H1 (cell line): ENCODE results near the gene MAP3K14. TPM values are rescaled to one million over a fixed set of nuclear protein-coding genes. Genes with fewer than 3 reads are reported as not detected.

ENCODE experiments used
- CTCF ChIA-PET: fragments of 300-600 bp; sonication (Branson Sonifier 250); formaldehyde crosslinking; loops from one replicate; lab custom pipeline; 2021; ENCODE audit not compliant: partially characterized antibody; lab: Charles Lee
- POLR2A ChIA-PET: fragments of 300-600 bp; sonication (Branson Sonifier 250); formaldehyde crosslinking; loops from one replicate; lab custom pipeline; 2021; ENCODE audit warnings: inconsistent platforms; ENCODE audit not compliant: partially characterized antibody; lab: Charles Lee
- DNase-seq, 2 experiments: peaks; one replicate each; pipeline versions ENCODE4 v3.0.0 to v3.0.0-alpha.2; 2010 to 2022; ENCODE audit warnings: low spot score in 2 of 2, low read depth in 1 of 2, mixed read lengths in 1 of 2
- FAIRE-seq: peaks from 2 replicates; lab custom pipeline; 2011; peaks lifted over from hg19 to GRCh38; lab: Jason Lieb, UNC
- H2AFZ ChIP-seq: 2 replicates; pipeline ENCODE4 v1.8.1; 2012; ENCODE audit warnings: low read length, inconsistent platforms
- H2AK5ac ChIP-seq: 2 replicates; pipeline ENCODE4 v1.6.1; 2013; ENCODE audit warnings: low read depth, low read length
- H2BK120ac ChIP-seq: replicated peaks from 2 replicates; pipeline ENCODE3; 2013; ENCODE audit warnings: low read depth, low read length, inconsistent platforms
- H2BK12ac ChIP-seq: 2 replicates; pipeline ENCODE4 v1.6.1; 2013; ENCODE audit warnings: low read depth, low read length
- H2BK15ac ChIP-seq: 2 replicates; pipeline ENCODE4 v1.6.1; 2013; ENCODE audit warnings: low read length
- H2BK20ac ChIP-seq: 2 replicates; pipeline ENCODE4 v1.6.1; 2013; ENCODE audit warnings: low read length
- H2BK5ac ChIP-seq: 2 replicates; pipeline ENCODE4 v1.6.1; 2013; ENCODE audit warnings: low read depth, low read length
- H3K14ac ChIP-seq: 2 replicates; pipeline ENCODE4 v1.6.1; 2013; ENCODE audit warnings: inconsistent platforms; ENCODE audit not compliant: insufficient read length
- H3K18ac ChIP-seq: 2 replicates; pipeline ENCODE4 v1.6.1; 2013; ENCODE audit warnings: low read length; ENCODE audit errors: extremely low read depth
- H3K23ac ChIP-seq: 2 replicates; pipeline ENCODE4 v1.6.1; 2013; ENCODE audit warnings: inconsistent platforms; ENCODE audit not compliant: insufficient read length
- H3K23me2 ChIP-seq: 2 replicates; pipeline ENCODE4 v1.6.1; 2013; ENCODE audit warnings: low read depth, low read length
- H3K27ac ChIP-seq: 2 replicates; pipeline ENCODE4 v1.6.1; 2011; ENCODE audit warnings: low read depth, low read length, inconsistent platforms
- H3K27me3 ChIP-seq, 4 experiments: replicated peaks in 1 of 4; 1 replicate in 1 of 4; 2 replicates in 3 of 4; pipeline versions ENCODE4 v1.6.1 to v1.8.1; 2011 to 2013; ENCODE audit warnings: low read length in 3 of 4, mild to moderate bottlenecking in 3 of 4, inconsistent platforms in 2 of 4, mixed read lengths in 2 of 4, moderate library complexity in 1 of 4; ENCODE audit not compliant: control insufficient read depth in 3 of 4, insufficient read depth in 3 of 4; ENCODE audit errors: extremely low read depth in 1 of 4
- H3K36me3 ChIP-seq, 4 experiments: 2 replicates each; pipeline versions ENCODE4 v1.6.1 to v1.8.1; 2011 to 2013; ENCODE audit warnings: mild to moderate bottlenecking in 4 of 4, low read length in 3 of 4, moderate library complexity in 2 of 4, control low read depth in 1 of 4, inconsistent platforms in 1 of 4; ENCODE audit not compliant: insufficient read depth in 4 of 4, control insufficient read depth in 2 of 4
- H3K4ac ChIP-seq: replicated peaks from 2 replicates; pipeline ENCODE3; 2013; ENCODE audit warnings: low read length, low read depth, mixed read lengths, inconsistent platforms; ENCODE audit not compliant: insufficient read length
- H3K4me1 ChIP-seq, 4 experiments: replicated peaks in 1 of 4; 1 replicate in 1 of 4; 2 replicates in 3 of 4; pipeline versions ENCODE4 v1.6.1 to v1.8.1; 2011 to 2013; ENCODE audit warnings: low read length in 3 of 4, inconsistent platforms in 2 of 4, mixed read lengths in 1 of 4; ENCODE audit not compliant: insufficient read depth in 4 of 4, control insufficient read depth in 3 of 4
- H3K4me2 ChIP-seq, 2 experiments: 2 replicates each; pipeline versions ENCODE4 v1.6.1 to v1.8.1; 2011 to 2013; ENCODE audit warnings: low read depth in 2 of 2, low read length in 2 of 2, control low read depth in 1 of 2, inconsistent platforms in 1 of 2, mild to moderate bottlenecking in 1 of 2; ENCODE audit not compliant: insufficient read depth in 1 of 2
- H3K4me3 ChIP-seq, 4 experiments: fragments of 200-600, 300-600 bp in 1 of 4; sonication (generic), shearing (Covaris generic), sonication (Bioruptor Twin) in 1 of 4; 2 replicates each; pipeline versions ENCODE4 v1.5.1 to v1.8.1; 2011 to 2016; ENCODE audit warnings: low read length in 4 of 4, low read depth in 3 of 4, control low read depth in 2 of 4, inconsistent platforms in 2 of 4, mild to moderate bottlenecking in 2 of 4, mixed read lengths in 1 of 4, moderate library complexity in 1 of 4; ENCODE audit not compliant: insufficient read depth in 2 of 4; ENCODE audit errors: extremely low read depth in 1 of 4
- H3K56ac ChIP-seq: replicated peaks from 2 replicates; pipeline ENCODE3; 2013; ENCODE audit warnings: low read depth, mild to moderate bottlenecking, mixed read lengths, low read length, inconsistent platforms; ENCODE audit not compliant: insufficient read length
- H3K79me1 ChIP-seq: 2 replicates; pipeline ENCODE4 v1.6.1; 2013; ENCODE audit warnings: low read depth, low read length, control low read depth
- H3K79me2 ChIP-seq, 2 experiments: 2 replicates each; pipeline versions ENCODE4 v1.6.1 to v1.8.1; 2012 to 2013; ENCODE audit warnings: low read length in 2 of 2, mild to moderate bottlenecking in 2 of 2, inconsistent platforms in 1 of 2; ENCODE audit not compliant: insufficient read depth in 2 of 2, control insufficient read depth in 1 of 2
- H3K9ac ChIP-seq, 4 experiments: replicated peaks in 1 of 4; 1 replicate in 1 of 4; 2 replicates in 3 of 4; pipeline versions ENCODE4 v1.6.1 to v1.8.1; 2011 to 2013; ENCODE audit warnings: low read depth in 3 of 4, low read length in 3 of 4, control low read depth in 2 of 4, mild to moderate bottlenecking in 2 of 4, moderate library complexity in 2 of 4, inconsistent platforms in 1 of 4; ENCODE audit errors: extremely low read depth in 1 of 4
- H3K9me3 ChIP-seq, 2 experiments: 2 replicates each; pipeline versions ENCODE4 v1.6.1 to v1.8.1; 2012 to 2013; ENCODE audit warnings: mild to moderate bottlenecking in 2 of 2, moderate library complexity in 2 of 2, control low read depth in 1 of 2, inconsistent platforms in 1 of 2, low read depth in 1 of 2, low read length in 1 of 2, mixed read lengths in 1 of 2; ENCODE audit not compliant: insufficient read depth in 2 of 2
- H4K20me1 ChIP-seq, 2 experiments: replicated peaks in 1 of 2; 2 replicates each; pipeline versions ENCODE3 to v1.8.1; 2011 to 2013; ENCODE audit warnings: inconsistent platforms in 2 of 2, low read length in 2 of 2, mild to moderate bottlenecking in 1 of 2; ENCODE audit not compliant: insufficient read depth in 2 of 2, control insufficient read depth in 1 of 2
- H4K5ac ChIP-seq: 2 replicates; pipeline ENCODE4 v1.6.1; 2013; ENCODE audit warnings: low read length, low read depth, mixed read lengths, inconsistent platforms; ENCODE audit not compliant: insufficient read length
- H4K8ac ChIP-seq: 2 replicates; pipeline ENCODE4 v1.8.0; 2013; ENCODE audit warnings: mild to moderate bottlenecking, moderate library complexity, low read length, inconsistent platforms; ENCODE audit not compliant: insufficient read depth; ENCODE audit errors: extremely low read depth
- H4K91ac ChIP-seq: replicated peaks from 2 replicates; pipeline ENCODE3; 2013; ENCODE audit warnings: low read length, mixed read lengths, inconsistent platforms; ENCODE audit not compliant: insufficient read length
- CTBP2 ChIP-seq: IDR thresholded peaks from 2 replicates; pipeline ENCODE4 v1.7.0; 2011; ENCODE audit warnings: borderline replicate concordance, mild to moderate bottlenecking, moderate library complexity, mixed read lengths, low read length; ENCODE audit not compliant: insufficient read depth, insufficient read length
- HDAC2 ChIP-seq, 2 experiments: fragments of 300-600 bp in 1 of 2; sonication (generic) in 1 of 2; IDR thresholded peaks; 2 replicates each; pipeline ENCODE4 v1.6.1; 2011 to 2012; ENCODE audit warnings: low read depth in 2 of 2, low read length in 2 of 2, mild to moderate bottlenecking in 2 of 2, moderate library complexity in 2 of 2, borderline replicate concordance in 1 of 2, inconsistent platforms in 1 of 2
- RXRA ChIP-seq: IDR thresholded peaks from 2 replicates; pipeline ENCODE4 v1.6.1; 2011; ENCODE audit warnings: low read depth, mild to moderate bottlenecking, low read length, moderate library complexity; ENCODE audit not compliant: insufficient read depth
- WGBS, 2 experiments: shearing (Covaris generic) in 1 of 2; methylation state at CpG; one replicate each; pipeline versions ENCODE4 v1.1.6 to v1.1.7; 2013 to 2015; ENCODE audit warnings: low lambda C conversion rate in 2 of 2, mixed read lengths in 2 of 2, inconsistent platforms in 1 of 2, low coverage in 1 of 2, missing lambda C conversion rate in 1 of 2; ENCODE audit not compliant: insufficient replicate concordance in 2 of 2, insufficient coverage in 1 of 2, insufficient read length in 1 of 2; ENCODE audit errors: extremely low coverage in 1 of 2, missing lambda C conversion rate in 1 of 2; 5-methylcytosine and 5-hydroxymethylcytosine counted together
- polyA plus RNA-seq, 7 experiments: library from polyadenylated mRNA; depleted of rRNA in 3 of 7; stranded (reverse) in 5 of 7; unstranded in 2 of 7; fragments of >200 nt in 5 of 7; fragments of 200-250 nt in 2 of 7; gene quantifications; 1 replicate in 5 of 7; 2 replicates in 1 of 7; 4 replicates in 1 of 7; pipeline versions ENCODE4 v1.2.1 to v1.2.3, GENCODE V29; 2011 to 2013; ENCODE audit warnings: missing spikeins in 2 of 7, mixed read lengths in 2 of 7
- total RNA-seq: library from RNA; stranded (reverse); fragmentation: NEBNext Ultra II Directional; extraction: Animal tissue kit (Norgen Biotek cat#: 25700); gene quantifications from 2 replicates; pipeline ENCODE4 v1.2.1, GENCODE V29; 2021
- TF ChIP-seq, protein P1 (sequence below): IDR thresholded peaks from 2 replicates; pipeline ENCODE4 v1.6.1; 2012; ENCODE audit warnings: inconsistent platforms
- TF ChIP-seq, protein P2 (sequence below): IDR thresholded peaks from 2 replicates; pipeline ENCODE4 v1.6.1; 2012; ENCODE audit warnings: low read length, inconsistent platforms

MAP3K14 gene
- total and polyA plus RNA-seq, 2 of the 8 experiments (the other 6 are each of a cell fraction or from before 2014, with no cell fraction given): 5.2 to 6.1 TPM

DNA sequence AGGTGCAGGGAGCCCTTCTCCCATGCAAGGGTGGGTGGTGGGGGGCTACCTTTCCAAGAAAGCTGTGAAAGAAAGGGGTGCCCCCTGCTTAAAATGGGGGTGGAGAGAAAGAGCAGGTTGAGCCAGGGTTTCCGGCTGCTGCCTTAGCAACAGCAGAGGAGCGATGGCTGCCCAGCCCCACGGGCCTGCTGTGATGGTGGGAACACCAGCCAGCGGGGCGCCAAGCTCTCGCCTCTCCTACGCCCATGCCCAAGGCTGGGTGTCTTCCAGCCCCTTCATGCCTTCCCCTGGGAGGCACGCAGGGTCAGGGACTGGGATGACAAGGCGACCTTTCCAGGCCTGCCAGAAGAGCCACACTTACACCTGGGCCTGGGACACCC lies 92.2 kb downstream of the MAP3K14 start:
- Histone ChIP-seq H3K23ac (no peak overlapping the region), H3K4me3 (no peak overlapping the region), H2BK120ac (no peak overlapping the region), H4K20me1 (no peaks in the 10 kb centered on the region), H2AK5ac (no peak overlapping the region), H3K79me2 (no peaks in the 10 kb centered on the region), H2BK12ac (no peak overlapping the region), H3K36me3 (no peaks in the 10 kb centered on the region), H3K4me2 (no peak overlapping the region), H2BK5ac (no peak overlapping the region), H3K4ac (peak overlapping the region; percentile 54), H3K27me3 (peaks cover 15 to 38% (median 33%) of the 10 kb centered on the region in 4 experiments), H3K4me1 (peaks cover 5 to 33% (median 19%) of the 10 kb centered on the region in 4 experiments), H2BK15ac (no peak overlapping the region), H3K9ac (no peak overlapping the region), H3K23me2 (peaks cover 7% of the 10 kb centered on the region; the same call in 1 of the 2 replicates), H3K79me1 (no peaks in the 10 kb centered on the region), H3K9me3 (no peaks in the 10 kb centered on the region), H4K5ac (no peak overlapping the region), H4K8ac (no peak overlapping the region; the same call in 1 of the 2 replicates), H2BK20ac (peak overlapping the region; percentile 72; the same call in 1 of the 2 replicates), H3K56ac (no peak overlapping the region), H3K14ac (no peak overlapping the region), H3K27ac (no peak overlapping the region), H4K91ac (no peak overlapping the region), H2AFZ (no peak overlapping the region), H3K18ac (no peak overlapping the region)
- WGBS, 2 experiments: 94% methylated on average over 6 of the region's 9 CpGs; no CpG with 5 or more reads in 1 of the 2 experiments
- CTCF ChIA-PET: interaction anchor here (9.3 to 22.1 kb wide), 2 partner anchors 9 to 26 kb away, joined by 282 to 362 read pairs; no protein-coding TSS in a partner anchor
- DNase-seq (no peak), FAIRE-seq (no peak)
- TF ChIP-seq, protein P1, sequence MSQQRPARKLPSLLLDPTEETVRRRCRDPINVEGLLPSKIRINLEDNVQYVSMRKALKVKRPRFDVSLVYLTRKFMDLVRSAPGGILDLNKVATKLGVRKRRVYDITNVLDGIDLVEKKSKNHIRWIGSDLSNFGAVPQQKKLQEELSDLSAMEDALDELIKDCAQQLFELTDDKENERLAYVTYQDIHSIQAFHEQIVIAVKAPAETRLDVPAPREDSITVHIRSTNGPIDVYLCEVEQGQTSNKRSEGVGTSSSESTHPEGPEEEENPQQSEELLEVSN: no peak
- no peak for TF ChIP-seq CTBP2
- TF ChIP-seq RXRA: no peak
- TF ChIP-seq HDAC2 (IDR thresholded peaks at IDR 0.05; ENCODE audit: borderline replicate concordance in 1 of 2, low read depth in 2 of 2, low read length in 2 of 2): no peak
- TF ChIP-seq, protein P2, sequence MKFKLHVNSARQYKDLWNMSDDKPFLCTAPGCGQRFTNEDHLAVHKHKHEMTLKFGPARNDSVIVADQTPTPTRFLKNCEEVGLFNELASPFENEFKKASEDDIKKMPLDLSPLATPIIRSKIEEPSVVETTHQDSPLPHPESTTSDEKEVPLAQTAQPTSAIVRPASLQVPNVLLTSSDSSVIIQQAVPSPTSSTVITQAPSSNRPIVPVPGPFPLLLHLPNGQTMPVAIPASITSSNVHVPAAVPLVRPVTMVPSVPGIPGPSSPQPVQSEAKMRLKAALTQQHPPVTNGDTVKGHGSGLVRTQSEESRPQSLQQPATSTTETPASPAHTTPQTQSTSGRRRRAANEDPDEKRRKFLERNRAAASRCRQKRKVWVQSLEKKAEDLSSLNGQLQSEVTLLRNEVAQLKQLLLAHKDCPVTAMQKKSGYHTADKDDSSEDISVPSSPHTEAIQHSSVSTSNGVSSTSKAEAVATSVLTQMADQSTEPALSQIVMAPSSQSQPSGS: no peak
- POLR2A ChIA-PET: no interaction called here
